ENCODE measurements around the gene DDX51.

DNA sequence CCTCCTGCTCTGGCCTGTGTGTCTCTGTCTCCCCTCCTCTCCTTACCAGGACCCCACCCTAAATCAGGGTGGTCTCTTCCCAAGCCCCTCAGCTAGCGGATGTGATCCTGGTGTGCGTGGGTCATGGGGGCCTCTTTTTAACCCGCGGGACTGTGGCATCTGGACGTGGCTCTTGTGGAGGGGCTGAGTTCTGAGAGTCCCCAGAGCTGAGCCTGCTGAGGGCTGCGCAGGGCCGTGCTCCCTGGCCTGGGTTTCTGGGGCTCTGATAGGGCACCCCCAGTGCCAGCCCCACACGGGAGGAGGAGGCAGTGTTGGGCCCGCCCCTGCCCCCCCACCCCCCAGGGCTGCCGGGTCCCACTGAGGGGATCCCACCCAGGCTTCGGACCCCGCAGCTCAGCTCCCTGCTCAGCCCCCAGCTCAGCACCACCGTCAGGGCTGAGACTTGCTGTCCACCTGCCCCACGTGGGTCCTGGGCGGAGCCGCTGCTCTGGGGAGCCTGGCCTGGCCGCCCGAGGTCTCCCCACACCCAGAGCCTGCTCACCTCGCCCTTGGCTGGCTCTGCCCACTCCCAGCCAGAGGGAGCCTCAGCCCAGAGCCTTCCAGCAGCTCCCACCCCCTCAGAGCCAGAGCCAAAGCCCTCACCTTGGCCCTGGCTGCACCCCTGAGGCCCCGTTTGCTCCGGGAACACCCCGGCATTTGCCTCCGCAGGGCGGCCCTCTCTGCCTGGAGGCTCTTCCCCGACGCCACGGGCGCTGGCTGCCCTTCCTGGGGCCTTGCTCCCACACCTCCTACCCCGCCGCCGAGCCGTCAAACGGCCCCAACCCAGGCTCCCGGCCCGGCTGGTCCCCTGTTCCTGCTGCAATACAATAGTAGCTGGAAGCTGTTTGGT is 31.6 kb upstream of the DDX51 start:
- TF ChIP-seq CTCF (conservative IDR thresholded peaks at IDR 0.05; ENCODE audit: low read length) (no peak), EZH2phosphoT487 (IDR thresholded peaks at IDR 0.05; ENCODE audit: borderline replicate concordance) (no peak)
